ENCODE data around the gene PKP4.

PKP4 gene

GRCh38 chr2:158656492-158657229 lies 199.9 kb downstream of the PKP4 start:
- DNase-seq, result no peak

GRCh38 chr2:158658396-158658795 lies 201.6 kb downstream of the PKP4 start:
- DNase-seq, result no peak

GRCh38 chr2:158659483-158659882 lies 202.7 kb downstream of the PKP4 start:
- no peak for DNase-seq

- no peak for DNase-seq
These were observed 204.5 kb downstream of the PKP4 start for GRCh38 chr2:158661231-158661630.

- no peak for DNase-seq
These were observed 205.7 kb downstream of the PKP4 start for GRCh38 chr2:158662421-158662820.

GRCh38 chr2:158663796-158664195 lies 207.0 kb downstream of the PKP4 start:
- no peak for DNase-seq

GRCh38 chr2:158664987-158665386 lies 208.2 kb downstream of the PKP4 start:
- DNase-seq, result no peak

- DNase-seq, result no peak
These were observed 209.0 kb downstream of the PKP4 start for GRCh38 chr2:158665536-158666302.

GRCh38 chr2:158666969-158667368 lies 210.2 kb downstream of the PKP4 start:
- no peak for DNase-seq

GRCh38 chr2:158667586-158667985 lies 210.8 kb downstream of the PKP4 start:
- no peak for DNase-seq

- DNase-seq, result no peak
These were observed 211.4 kb downstream of the PKP4 start for GRCh38 chr2:158668001-158668765.

GRCh38 chr2:158670292-158670691 lies 213.5 kb downstream of the PKP4 start:
- no peak for DNase-seq

GRCh38 chr2:158671360-158672245 lies 214.9 kb downstream of the PKP4 start:
- no peak for DNase-seq

GRCh38 chr2:158676295-158676694 lies 219.5 kb downstream of the PKP4 start:
- DNase-seq, result no peak

- no peak for DNase-seq
These were observed 219.9 kb downstream of the PKP4 start for GRCh38 chr2:158676696-158677095.

- DNase-seq, result no peak
These were observed 220.8 kb downstream of the PKP4 start for GRCh38 chr2:158677542-158677941.

- no peak for DNase-seq
These were observed 225.1 kb downstream of the PKP4 start for GRCh38 chr2:158681816-158682215.

GRCh38 chr2:158685646-158686045 lies 228.9 kb downstream of the PKP4 start:
- DNase-seq, result peak; percentile 26

GRCh38 chr2:158686210-158686691 lies 229.5 kb downstream of the PKP4 start:
- no peak for DNase-seq

- no peak for DNase-seq
These were observed 230.6 kb downstream of the PKP4 start for GRCh38 chr2:158687315-158687714.

GRCh38 chr2:158688721-158689120 lies 232.0 kb downstream of the PKP4 start:
- DNase-seq, result no peak

GRCh38 chr2:158689391-158689790 lies 232.6 kb downstream of the PKP4 start:
- DNase-seq, result no peak
